Activated CD4-positive, alpha-beta T cell treated with anti-CD3 and anti-CD28 coated beads for 4 hours (primary cell): ENCODE measurements around the gene RNASEL.
"Not testable (repeated sequence)": the region's sequence is repeated elsewhere in the genome, so short reads cannot be mapped to it uniquely, and the experiment has no call there.

Experiments used
- DNase-seq, 2 donors: peaks; one replicate each; pipeline ENCODE4 v3.0.0-alpha.2; 2020

The RNASEL gene, protein sequence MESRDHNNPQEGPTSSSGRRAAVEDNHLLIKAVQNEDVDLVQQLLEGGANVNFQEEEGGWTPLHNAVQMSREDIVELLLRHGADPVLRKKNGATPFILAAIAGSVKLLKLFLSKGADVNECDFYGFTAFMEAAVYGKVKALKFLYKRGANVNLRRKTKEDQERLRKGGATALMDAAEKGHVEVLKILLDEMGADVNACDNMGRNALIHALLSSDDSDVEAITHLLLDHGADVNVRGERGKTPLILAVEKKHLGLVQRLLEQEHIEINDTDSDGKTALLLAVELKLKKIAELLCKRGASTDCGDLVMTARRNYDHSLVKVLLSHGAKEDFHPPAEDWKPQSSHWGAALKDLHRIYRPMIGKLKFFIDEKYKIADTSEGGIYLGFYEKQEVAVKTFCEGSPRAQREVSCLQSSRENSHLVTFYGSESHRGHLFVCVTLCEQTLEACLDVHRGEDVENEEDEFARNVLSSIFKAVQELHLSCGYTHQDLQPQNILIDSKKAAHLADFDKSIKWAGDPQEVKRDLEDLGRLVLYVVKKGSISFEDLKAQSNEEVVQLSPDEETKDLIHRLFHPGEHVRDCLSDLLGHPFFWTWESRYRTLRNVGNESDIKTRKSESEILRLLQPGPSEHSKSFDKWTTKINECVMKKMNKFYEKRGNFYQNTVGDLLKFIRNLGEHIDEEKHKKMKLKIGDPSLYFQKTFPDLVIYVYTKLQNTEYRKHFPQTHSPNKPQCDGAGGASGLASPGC

DNA sequence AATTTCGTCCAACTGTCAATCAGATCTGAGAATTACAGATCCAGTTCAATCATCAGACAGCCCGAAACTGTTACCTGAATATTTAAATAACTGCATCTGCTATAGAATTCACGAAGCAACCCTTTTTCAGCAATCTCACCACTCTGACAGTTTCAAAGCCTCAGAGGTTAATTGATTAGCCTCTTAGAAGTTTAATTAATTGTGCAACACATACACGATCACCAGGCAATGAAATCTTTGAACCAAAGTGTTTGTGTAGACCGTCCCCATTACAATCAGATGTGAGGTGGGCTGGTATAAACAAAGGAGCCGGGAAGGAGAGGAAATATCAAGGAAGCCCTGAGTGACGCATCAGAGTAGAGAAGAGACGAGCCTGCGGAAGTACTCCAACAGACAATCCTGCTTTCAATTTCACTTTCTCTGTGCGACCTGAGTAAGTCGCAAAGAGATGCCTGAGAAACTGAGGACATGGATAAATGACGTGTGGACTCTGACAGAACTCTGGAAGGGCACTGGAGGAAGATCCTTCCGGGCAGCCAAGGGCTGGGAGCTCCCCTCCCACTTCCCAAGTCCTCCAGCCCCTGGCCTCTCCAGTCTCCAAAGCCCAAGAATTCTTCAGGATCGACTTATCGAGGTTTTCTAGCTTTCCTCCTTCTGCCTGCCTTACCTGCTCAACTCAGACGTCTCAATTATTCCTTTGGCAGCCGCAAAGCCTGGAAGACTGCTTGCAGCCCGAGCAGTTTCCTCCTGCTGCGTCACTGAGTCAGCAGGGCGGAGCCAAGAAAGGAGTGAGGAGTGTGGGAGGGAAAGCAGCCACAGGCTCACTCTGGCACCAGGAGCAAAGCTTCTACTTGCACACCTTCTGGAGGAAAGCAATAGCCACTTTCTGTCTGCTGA, at the start of gene RNASEL:
RNASEL (minus strand) TSS at position 757 of the 897 bp plus-strand sequence. CDS start 2,450 bp downstream, outside the sequence.
- DNase-seq: peak; percentile 55 to 59

DNA sequence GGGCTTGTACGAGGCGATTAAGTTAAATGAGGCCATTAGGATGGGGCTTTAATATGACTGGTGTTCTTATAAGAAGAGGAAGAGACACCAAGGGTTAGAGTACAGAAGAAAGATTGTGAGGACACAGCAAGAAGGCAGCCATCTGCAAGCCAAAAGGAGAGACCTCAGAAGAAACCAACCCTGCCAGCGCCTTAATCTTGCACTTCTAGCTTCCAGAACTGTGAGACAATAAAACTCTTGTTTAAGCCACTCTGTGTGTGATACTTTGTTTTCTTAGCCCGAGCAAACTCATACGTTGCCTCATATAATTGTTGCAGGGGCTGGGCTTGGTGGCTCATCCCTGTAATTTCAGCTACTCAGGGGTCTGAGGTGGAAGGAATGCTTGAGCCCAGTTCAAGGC, 48.7 kb upstream of the RNASEL start:
- no peak for DNase-seq

DNA sequence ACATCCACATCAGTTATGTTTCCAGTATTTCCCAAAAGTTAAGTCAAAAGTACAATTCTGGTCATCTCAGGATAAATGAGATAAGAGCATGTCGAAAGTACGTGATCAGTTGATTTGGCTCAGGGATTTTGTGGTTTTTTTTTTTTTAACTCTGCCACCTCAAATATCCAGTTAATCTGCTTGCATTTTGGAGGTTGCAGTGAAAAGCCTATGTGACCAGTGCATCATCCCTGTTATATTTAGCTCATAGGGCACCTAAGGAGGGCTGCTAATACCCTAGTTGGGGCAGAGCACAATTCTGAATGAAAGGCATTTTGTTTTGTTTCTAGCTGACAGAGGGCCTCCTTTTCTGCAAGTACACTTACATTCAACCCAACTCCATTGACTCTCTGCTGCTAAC, 46.8 kb upstream of the RNASEL start:
- DNase-seq: no peak

DNA sequence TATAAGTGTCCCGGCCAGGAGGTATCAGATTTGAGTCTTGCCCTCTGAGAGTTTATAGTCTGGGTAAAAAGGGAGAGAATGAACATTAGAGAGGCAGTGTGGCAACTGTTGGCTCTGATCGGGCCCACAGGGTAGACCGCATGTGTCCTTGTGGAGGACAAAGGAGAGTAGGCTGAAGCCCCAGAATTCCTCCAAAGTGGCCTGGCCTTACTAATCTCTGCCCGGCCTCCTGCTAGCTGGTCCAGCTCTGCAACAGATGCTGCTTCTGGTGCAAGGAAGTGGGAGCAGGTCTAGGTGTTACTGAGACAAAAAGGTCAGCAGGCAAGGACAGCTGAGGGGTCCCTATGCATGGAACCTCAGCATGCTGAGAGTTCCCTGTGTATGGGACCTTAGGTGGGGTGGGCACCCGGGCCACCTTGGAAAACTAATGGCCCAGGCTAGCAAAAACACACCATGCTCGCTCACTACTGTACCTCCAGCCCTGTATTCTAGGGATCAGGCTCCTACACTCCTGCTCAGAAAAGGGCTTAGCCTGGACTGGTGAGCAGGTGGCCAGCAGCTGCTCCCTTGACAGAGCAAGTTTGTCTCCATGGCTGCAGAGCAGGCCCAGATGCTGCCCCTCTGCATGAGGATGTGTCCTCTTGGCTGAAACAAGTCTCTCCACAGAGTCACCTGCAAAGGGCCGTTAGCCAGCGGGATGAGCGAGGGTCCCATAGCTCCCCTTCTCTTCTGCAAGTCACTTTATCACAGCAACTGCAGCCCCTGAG, 45.4 kb upstream of the RNASEL start:
- no peak for DNase-seq

DNA sequence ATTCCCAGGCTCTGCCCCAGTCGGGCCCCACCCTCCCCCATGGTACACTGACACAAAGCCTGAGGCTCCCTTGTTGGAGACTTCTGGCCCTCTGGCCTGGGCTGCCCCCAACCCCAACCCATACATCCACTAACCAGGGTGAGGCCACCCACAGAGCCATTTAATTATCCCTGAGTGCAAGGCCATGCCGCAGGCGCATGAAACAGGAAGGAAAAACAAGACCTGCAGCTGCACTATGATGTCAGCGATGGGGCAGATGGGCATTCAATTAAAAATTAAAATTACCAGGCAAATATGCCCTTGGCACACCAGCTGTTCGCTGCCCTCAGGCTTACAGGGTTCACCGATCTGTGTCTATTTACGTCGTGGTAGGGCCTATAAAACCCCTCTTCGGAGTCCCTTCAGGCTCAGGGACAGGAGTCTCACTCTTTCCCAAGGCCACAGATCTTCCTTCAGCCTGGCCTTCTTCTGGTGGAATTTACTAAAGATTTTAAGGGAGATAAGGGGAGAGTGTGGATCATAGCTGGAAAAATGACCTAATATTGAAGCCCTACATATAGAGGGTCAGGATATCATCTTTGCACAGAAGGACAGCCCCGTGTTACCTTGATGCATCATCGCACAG, 44.7 kb upstream of the RNASEL start:
- no peak for DNase-seq

DNA sequence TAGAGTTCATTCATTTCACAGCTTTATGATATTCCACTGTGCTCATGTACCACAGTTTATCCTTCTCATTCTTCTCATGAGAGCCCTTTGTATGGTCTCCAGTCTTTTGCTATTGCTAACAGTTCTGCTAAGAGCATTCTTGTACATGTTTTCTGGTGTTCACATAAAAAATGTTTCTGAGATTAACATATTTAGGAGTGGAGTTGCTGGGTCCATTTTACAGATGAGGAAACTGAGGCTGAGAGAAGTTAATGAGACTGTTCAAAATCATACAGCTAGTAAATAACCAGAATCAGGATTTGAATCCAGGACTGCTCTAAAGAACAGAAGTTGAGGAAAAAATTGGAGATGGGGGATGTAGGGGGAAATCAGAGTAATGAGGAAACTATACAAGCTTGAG, 44.0 kb upstream of the RNASEL start:
- no peak for DNase-seq

DNA sequence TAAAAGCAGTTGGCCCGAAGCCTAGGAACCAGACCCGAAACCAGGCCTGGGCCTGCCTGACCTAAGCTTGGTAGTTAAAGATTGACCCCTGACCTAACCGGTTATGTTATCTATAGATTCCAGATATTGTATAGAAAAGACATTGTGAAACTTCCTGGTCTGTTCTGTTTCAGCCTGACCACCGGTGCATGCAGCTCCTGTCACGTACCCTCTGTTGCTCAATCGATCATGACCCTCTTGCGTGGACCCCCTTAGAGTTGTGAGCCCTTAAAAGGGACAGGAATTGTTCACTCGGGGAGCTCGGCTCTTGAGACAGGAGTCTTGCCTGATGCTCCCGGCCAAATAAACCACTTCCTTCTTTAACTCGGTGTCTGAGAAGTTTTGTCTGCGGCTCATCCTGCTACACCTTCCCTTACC, 43.4 kb upstream of the RNASEL start:
- not testable (repeated sequence) for DNase-seq

DNA sequence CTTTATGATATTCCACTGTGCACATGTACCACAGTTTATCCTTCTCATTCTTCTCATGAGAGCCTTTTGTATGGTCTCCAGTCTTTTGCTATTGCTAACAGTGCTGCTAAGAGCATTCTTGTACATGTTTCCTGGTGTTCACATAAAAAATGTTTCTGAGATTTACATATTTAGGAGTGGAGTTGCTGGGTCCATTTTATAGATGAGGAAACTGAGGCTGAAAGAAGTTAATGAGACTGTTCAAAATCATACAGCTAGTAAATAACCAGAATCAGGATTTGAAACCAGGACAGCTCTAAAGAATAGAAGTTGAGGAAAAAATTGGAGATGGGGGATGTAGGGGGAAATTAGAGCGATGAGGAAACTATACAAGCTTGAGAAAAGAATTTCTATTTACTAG, 42.9 kb upstream of the RNASEL start:
- DNase-seq: no peak

DNA sequence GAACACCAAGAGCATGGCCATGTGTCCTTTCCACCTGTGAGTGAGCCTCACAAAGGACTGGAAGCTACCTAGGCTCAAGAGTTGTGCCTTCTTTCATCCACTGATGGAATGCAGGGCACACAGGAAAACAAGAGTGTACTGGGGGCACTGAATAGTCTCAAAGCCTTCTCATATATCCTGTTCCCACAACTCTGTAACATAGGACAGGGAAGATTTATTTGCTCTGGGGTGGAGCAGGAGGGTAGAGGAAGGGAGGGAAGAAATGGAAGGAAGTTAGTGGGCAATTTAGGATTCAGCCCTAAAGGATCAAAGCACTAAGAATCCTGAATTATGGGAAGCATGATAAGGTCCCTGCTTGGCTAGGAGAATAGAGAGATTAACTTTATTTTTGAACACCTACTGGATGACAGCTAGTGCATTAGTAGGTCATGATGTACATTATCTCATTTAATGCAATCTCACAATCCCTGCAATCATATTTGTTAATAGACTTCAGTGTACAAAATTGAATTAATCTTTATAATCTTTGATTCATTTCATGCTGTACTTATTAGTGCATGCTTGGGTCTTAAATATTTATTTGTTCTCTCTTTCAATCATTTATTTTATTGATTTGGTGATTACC, 42.1 kb upstream of the RNASEL start:
- DNase-seq: no peak

DNA sequence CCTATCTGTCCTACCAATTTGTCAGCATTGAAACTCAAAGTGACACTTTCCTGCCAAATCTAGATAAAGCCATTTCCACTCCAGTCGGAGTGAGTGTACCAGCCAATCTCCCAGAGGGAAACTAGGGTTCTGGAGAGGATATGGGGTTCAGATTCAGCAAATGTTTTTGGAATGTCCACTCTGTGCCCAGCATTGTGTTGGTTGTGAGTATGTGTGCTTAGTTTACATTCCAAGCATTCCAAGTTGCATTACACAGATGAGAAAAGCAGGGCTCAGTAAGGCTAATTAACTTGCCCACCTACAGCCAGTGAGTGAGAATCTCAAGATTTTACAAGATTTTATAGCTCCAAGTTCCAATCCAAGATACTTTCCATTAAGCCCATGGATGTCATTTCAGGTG, 41.5 kb upstream of the RNASEL start:
- no peak for DNase-seq

DNA sequence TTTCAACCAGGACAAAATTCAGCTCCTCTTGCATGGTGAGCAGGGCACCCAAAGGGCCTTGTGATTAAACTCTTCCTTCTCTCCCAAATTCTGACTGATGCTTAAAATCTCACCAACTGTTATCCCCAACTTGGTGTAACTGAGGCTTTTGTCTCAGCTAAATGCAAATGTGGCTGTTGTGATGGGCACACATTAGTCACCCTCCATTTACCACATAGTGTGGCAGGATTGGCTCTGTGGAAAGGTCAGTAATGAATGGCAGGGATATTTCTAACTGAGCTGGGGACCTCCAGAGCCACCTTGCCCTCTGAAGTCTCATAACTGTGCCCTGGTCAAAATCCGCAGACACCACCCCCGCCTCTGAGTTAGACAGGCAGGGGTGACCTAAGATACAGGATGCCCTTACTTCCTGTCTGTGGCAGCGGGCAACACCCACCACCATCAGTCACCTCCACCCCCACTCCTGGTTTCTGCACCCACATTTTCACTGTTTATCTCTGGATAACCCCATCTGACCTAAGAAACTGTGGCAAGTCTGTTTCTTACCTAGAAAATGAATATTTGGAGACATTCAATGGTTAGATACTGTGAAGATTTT, 40.5 kb upstream of the RNASEL start:
- DNase-seq: peak; percentile 68 to 78

DNA sequence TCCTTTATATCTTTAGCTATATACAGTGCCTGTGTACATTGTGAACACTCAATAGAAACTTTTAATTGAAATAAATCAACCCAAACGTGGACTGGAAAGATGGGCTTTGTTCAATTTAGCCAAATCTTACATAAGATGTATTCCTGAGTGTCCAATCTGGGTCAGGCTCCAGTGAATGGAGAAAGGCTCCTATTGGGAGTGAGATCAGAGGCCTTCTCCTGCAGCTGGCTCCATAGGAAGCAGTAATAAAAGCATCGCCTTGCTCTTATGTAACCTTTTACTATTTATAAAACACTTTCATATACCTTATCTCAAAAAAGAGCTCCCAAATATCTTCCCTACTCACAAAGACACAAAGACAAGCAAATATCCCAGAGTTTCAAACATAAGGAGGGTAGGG, 40.0 kb upstream of the RNASEL start:
- DNase-seq: no peak

DNA sequence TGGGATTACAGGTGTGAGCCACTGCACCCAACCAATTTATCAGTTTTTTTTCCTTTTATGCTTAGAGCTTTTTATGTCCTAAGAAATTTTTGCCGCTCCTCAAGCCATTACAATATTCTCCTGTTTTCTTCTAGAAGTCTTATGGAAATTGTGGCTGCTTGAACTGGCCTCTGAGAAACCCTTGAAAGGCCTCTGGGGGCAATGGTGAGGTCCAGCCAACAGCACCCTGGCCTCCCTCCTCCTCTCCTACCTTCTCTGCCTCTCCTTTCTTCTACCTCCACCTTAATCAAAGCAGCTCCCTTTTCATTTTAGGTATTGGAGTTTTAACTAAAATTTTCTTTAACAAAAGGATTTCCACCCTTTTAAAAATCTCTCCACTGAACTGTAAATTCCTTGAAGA, 39.6 kb upstream of the RNASEL start:
- DNase-seq: no peak

DNA sequence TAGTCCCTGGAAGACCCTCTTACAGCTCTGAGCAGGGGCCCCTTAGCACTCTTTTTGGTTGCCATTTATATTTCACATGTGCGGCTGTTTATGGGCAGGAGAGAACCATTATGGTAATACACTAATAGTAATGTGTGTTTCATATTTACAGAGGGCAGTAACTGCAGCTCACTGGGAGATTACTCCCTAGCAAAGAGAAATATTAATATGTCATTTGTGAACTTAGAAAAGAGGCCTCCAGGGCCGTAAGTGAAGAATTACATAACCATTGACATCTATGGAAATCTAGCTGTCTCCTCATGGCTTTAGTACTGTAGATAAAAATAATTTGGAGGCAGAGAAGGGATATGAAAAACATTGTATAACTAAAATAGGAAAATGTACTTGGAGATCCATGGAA, 38.6 kb upstream of the RNASEL start:
- DNase-seq: no peak

DNA sequence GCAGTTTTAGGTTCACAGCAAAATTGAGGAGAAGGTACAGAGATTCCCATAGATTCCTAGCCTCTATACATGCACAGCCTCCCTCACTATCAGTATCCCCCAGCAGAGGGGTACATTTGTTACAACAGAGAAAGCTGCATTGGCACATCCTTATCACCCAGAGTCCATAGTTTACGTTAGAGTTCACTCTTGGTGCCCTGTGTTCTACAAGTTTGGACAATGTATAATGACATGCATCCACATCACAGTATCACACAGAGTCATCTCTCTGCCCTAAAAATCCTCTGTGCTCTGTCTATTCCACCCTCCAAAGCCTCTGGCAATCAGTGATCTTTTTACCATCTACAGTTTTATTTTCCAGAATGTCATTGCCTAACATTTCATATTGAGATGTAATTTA, 37.5 kb upstream of the RNASEL start:
- DNase-seq: no peak

DNA sequence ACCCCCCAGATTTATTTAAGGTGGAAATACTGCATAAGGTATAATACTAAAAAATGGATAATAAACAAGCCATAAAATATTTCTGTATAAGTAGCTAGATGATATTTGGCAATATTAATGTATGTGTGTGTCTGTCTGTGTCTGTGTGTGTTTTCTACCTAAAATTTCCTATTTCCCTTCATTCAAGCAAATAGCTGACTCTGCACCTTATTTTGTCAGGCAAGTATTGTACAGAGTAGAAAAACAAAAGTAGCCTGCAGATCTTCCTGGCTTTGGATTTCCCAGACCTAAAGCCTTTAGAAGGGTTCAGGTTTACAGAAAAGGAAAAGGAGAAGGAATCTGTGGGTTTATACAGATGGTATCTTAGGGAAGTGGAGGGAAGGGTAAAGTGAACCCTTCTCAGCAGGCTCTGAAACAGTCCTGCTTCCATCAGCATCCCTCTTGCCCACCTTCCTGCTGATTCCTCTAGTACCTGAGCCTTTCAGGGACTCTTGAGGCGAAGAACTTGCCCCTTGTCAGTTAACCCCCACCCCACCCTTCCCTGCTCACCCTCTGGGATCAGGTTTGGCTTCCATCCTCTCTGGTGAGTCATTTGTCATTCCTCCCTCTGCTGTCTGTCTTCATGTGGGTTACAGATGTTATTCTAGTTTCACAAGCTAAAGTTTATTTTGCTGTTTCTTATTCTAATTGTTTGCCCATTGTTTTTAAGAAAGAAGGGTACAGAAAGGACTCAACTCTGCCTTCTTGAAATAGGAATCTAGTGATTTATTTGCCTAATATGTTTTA, 36.9 kb upstream of the RNASEL start:
- no peak for DNase-seq

DNA sequence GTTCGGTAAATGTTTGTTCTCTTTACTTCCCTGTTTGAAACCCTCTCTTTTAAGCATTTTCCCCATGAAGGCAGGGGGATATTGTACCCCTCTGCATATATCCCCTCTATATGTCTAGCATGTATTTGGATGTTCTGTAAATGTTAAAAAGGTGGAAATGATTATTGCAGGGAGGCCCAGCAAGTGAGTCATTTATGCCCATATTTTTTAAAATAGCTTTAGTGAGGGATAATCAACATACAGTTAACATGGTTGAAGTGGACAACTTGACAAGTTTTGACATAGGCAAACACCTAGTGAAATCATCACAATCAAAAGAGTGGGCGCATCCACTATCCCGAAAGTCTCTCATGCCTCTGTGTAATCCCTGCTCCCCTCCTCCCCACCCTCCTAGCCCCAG, 36.0 kb upstream of the RNASEL start:
- DNase-seq: no peak

DNA sequence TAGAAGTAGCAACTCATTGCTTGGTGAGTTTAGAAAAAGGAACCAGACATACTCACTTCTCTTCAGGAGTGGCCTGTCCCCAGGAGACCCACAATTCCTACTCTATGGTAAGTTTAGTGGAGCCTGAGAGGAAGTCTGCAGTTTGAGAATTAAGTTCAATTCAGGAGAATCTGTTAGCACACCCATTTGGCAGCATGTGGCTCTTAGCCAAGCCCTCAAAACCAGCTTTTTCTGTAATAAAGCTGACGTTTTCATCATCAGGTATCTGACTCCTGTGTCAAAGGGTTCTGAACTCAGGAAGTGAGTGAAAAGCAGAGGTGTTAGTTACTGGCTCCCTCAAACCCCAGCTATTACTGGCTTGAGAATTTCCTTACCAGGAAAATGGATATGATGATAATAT, 35.5 kb upstream of the RNASEL start:
- DNase-seq: no peak

DNA sequence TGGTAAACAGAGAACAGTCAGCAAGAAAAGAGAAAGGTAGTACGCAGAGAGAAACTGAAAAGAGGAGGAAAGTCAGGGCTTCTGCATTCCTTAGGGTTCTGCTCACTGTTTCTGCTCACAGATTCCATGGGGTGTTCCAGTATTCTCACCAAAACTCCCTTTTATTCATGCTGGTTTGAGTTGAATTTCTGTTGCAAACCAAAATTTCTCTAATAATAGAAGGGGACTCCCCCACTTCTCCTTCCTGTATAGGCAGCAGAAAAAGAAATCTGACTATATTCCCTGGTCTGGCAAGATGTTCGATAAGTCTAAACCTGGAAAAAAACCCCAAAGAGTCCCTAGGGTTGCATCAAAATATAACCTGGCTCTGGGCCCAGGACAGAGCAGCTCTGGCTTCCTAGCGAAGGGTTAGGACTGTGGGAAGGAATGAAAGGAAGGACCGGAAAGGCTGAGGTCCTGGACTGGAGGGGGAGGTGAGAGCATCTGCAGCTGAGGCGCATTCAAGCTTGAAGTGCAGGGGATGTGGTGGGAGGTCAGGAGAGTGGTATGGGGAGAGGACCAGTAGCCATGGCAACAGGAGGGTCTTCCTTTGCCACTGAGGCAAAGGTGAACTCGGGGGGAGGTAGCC, 34.0 kb upstream of the RNASEL start:
- no peak for DNase-seq

DNA sequence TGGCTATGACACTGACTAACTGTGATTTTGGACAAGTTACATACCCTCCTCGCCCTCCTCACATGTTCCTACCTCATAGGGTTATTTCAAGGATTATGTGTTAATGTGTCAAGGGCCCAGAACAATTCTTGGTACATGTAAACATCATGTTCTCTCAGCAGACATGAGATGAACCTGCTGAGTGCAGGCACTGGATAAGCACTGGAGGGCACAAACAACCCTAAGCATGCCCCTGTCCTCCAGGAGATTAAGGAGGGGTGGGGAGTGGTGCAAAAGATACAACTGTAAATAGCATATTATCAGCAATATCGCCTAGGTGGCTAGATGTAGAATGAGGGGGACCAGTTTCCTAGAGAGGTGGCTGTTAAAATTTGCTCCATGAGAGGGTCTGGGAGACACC, 32.9 kb upstream of the RNASEL start:
- DNase-seq: no peak
